ENCODE measurements around the gene PREX1.

- TF ChIP-seq CTCF (IDR thresholded peaks at IDR 0.05): no peak
- TF ChIP-seq POLR2A (IDR thresholded peaks at IDR 0.05): no peak
Observed at GRCh38 chr20:48612335-48612734, 215.5 kb downstream of the PREX1 start.
